GM12878 (cell line): ENCODE data around the gene MSANTD2. TPM values are rescaled to one million over a fixed set of nuclear protein-coding genes. Genes with fewer than 3 reads are reported as not detected.

ENCODE experiments used
- ATAC-seq: fragments of 200-7000 bp; cut with Tn5 transposase; 3 replicates; pipeline ENCODE4 v1.9.1; 2020; ENCODE audit warnings: mild to moderate bottlenecking, moderate library complexity
- BruUV-seq: library from RNA; stranded (reverse); fragments of 400-500 nt; replicated peaks from 2 replicates; lab custom pipeline; 2021; lab: Mats Ljungman, UMichigan
- CTCF ChIA-PET: fragments of 300-600 bp; sonication (Branson Sonifier 250); formaldehyde crosslinking; extraction: SDS; loops from one replicate; lab custom pipeline; 2021; ENCODE audit warnings: inconsistent platforms; lab: Yijun Ruan, JAX
- POLR2A ChIA-PET: fragments of 350-600 bp; formaldehyde crosslinking; extraction: SDS; loops from one replicate; lab custom pipeline; 2021; ENCODE audit warnings: inconsistent platforms; lab: Charles Lee
- RAD21 ChIA-PET: fragments of 300-600 bp; sonication (Branson Sonifier 250); formaldehyde crosslinking; loops from one replicate; lab custom pipeline; 2023; ENCODE audit warnings: antibody characterized with exemption; ENCODE audit not compliant: unreplicated experiment; lab: Charles Lee
- SMC1A ChIA-PET: fragments of 300-600 bp; sonication (Branson Sonifier 250); formaldehyde crosslinking; loops from one replicate; lab custom pipeline; 2023; ENCODE audit not compliant: unreplicated experiment, uncharacterized antibody; lab: Charles Lee
- DNase-seq: peaks from one replicate; pipeline ENCODE4 v3.0.0-alpha.2; 2011; ENCODE audit warnings: low read depth, low spot score
- FAIRE-seq: peaks from 3 replicates; lab custom pipeline; 2011; peaks lifted over from hg19 to GRCh38; lab: Jason Lieb, UNC
- H2AFZ ChIP-seq: 2 replicates; pipeline ENCODE4 v1.6.0; 2011; ENCODE audit warnings: low read depth, low read length, control low read depth; ENCODE audit not compliant: control insufficient read depth
- H3K27ac ChIP-seq: 2 replicates; pipeline ENCODE4 v1.5.1; 2011; ENCODE audit warnings: control low read depth; ENCODE audit not compliant: control insufficient read depth, insufficient read depth
- H3K27me3 ChIP-seq, 2 experiments: replicated peaks in 1 of 2; 2 replicates each; pipeline versions ENCODE4 v1.6.0 to v1.6.1; 2011; ENCODE audit warnings: low read length in 1 of 2; ENCODE audit not compliant: control insufficient read depth in 2 of 2, insufficient read depth in 2 of 2
- H3K36me3 ChIP-seq, 2 experiments: 2 replicates each; pipeline ENCODE4 v1.5.1; 2011; ENCODE audit warnings: low read length in 1 of 2; ENCODE audit not compliant: control insufficient read depth in 2 of 2, insufficient read depth in 2 of 2
- H3K4me1 ChIP-seq: 2 replicates; pipeline ENCODE4 v1.6.1; 2011; ENCODE audit warnings: mild to moderate bottlenecking, low read length, moderate library complexity, mixed read lengths; ENCODE audit not compliant: control insufficient read depth, insufficient read depth
- H3K4me2 ChIP-seq: 2 replicates; pipeline ENCODE4 v1.6.0; 2011; ENCODE audit warnings: control low read depth; ENCODE audit not compliant: control insufficient read depth, insufficient read depth
- H3K4me3 ChIP-seq: fragments of 200-600 bp; sonication (generic); 2 replicates; pipeline ENCODE4 v1.5.1; 2016
- H3K79me2 ChIP-seq: 2 replicates; pipeline ENCODE4 v1.6.0; 2011; ENCODE audit warnings: low read length; ENCODE audit not compliant: control insufficient read depth, insufficient read depth
- H3K9ac ChIP-seq: 2 replicates; pipeline ENCODE4 v1.8.0; 2011; ENCODE audit warnings: low read length, control low read depth, mixed read lengths; ENCODE audit not compliant: control insufficient read depth, insufficient read depth
- H3K9me3 ChIP-seq: replicated peaks from 3 replicates; pipeline ENCODE4 v1.5.1; 2011; ENCODE audit warnings: mild to moderate bottlenecking, low read length; ENCODE audit not compliant: control insufficient read depth, insufficient read depth
- H4K20me1 ChIP-seq: 2 replicates; pipeline ENCODE4 v1.6.0; 2011; ENCODE audit not compliant: control insufficient read depth, insufficient read depth
- BMI1 ChIP-seq: fragments of 450-650 bp; IDR thresholded peaks from 2 replicates; pipeline ENCODE4 v1.6.1; 2016; ENCODE audit warnings: mild to moderate bottlenecking, moderate library complexity, borderline replicate concordance
- EED ChIP-seq: sonication (generic); IDR thresholded peaks from 2 replicates; pipeline ENCODE4 v1.6.1; 2016; ENCODE audit warnings: antibody characterized with exemption, low read depth
- HDAC6 ChIP-seq: fragments of 200-600 bp; sonication (generic); IDR thresholded peaks from one replicate; pipeline ENCODE4 v1.8.0; 2017; ENCODE audit warnings: antibody characterized with exemption; ENCODE audit not compliant: unreplicated experiment
- IKZF2 ChIP-seq, 2 experiments: fragments of 450-650 bp; IDR thresholded peaks; 2 replicates each; pipeline ENCODE4 v1.6.1; 2017; ENCODE audit warnings: mild to moderate bottlenecking in 2 of 2, moderate library complexity in 2 of 2
- LARP7 ChIP-seq: fragments of 450-650 bp; IDR thresholded peaks from 2 replicates; pipeline ENCODE4 v1.6.1; 2017; ENCODE audit warnings: mild to moderate bottlenecking
- MXI1 ChIP-seq: fragments of 150-350 bp; IDR thresholded peaks from 2 replicates; pipeline ENCODE4 v1.6.1; 2011; ENCODE audit warnings: low read depth, mild to moderate bottlenecking, inconsistent platforms, low read length, improper control_type of control experiment
- MYC ChIP-seq: IDR thresholded peaks from 2 replicates; pipeline ENCODE4 v1.6.1; 2011; ENCODE audit warnings: mild to moderate bottlenecking, low read length, moderate library complexity, inconsistent platforms; ENCODE audit not compliant: insufficient read depth, insufficient replicate concordance, insufficient read length, severe bottlenecking
- NKRF ChIP-seq: fragments of 450-650 bp; conservative IDR thresholded peaks from 2 replicates; pipeline ENCODE4 v1.6.1; 2017; ENCODE audit warnings: mild to moderate bottlenecking, moderate library complexity
- SPI1 ChIP-seq: IDR thresholded peaks from 2 replicates; pipeline ENCODE4 v1.6.1; 2011; ENCODE audit warnings: low read depth, mild to moderate bottlenecking, low read length, moderate library complexity, borderline replicate concordance; ENCODE audit not compliant: insufficient read depth
- SREBF2 ChIP-seq: IDR thresholded peaks from 2 replicates; pipeline ENCODE4 v1.6.1; 2012; ENCODE audit warnings: mild to moderate bottlenecking, low read length
- TAF1 ChIP-seq: IDR thresholded peaks from 2 replicates; pipeline ENCODE4 v1.6.1; 2011; ENCODE audit warnings: mild to moderate bottlenecking, low read depth, low read length, borderline replicate concordance
- TBL1XR1 ChIP-seq: IDR thresholded peaks from 2 replicates; pipeline ENCODE4 v1.6.1; 2012; ENCODE audit warnings: low read depth, low read length, improper control_type of control experiment
- YY1 ChIP-seq: IDR thresholded peaks from 2 replicates; pipeline ENCODE4 v1.6.1; 2011; ENCODE audit warnings: low read depth, mild to moderate bottlenecking, low read length
- WGBS: methylation state at CpG from one replicate; pipeline ENCODE4 v1.1.6; 2016; ENCODE audit warnings: low lambda C conversion rate; ENCODE audit not compliant: insufficient replicate concordance, insufficient coverage; ENCODE audit errors: missing lambda C conversion rate; 5-methylcytosine and 5-hydroxymethylcytosine counted together
- in situ Hi-C: fragments of 300-500 bp; cut with MboI; formaldehyde crosslinking; loops from 9 replicates; pipeline ENCODE4 v1.14.3; 2018; ENCODE audit warnings: mixed read lengths
- intact Hi-C: fragments of 100-400 bp; cut with micrococcal nuclease; formaldehyde crosslinking; loops from one replicate; pipeline ENCODE4 v1.14.2; 2022; ENCODE audit not compliant: unreplicated experiment
- polyA plus RNA-seq, 11 experiments: library from polyadenylated mRNA; depleted of rRNA in 4 of 11; unstranded in 6 of 11; stranded (reverse) in 5 of 11; fragments of >200 nt; fragmentation: Nextera tagmentation in 4 of 11; fragmentation: Illumina TruSeq in 1 of 11; extraction: Ambion mirVana in 4 of 11; extraction: Trizol in 1 of 11; gene quantifications; 1 replicate in 1 of 11; 2 replicates in 10 of 11; pipeline versions ENCODE4 v1.2.1 to v1.2.3, GENCODE V29; 2011 to 2016; ENCODE audit warnings: inconsistent platforms in 2 of 11, missing spikeins in 2 of 11, low read depth in 1 of 11
- total RNA-seq, 4 experiments: library from RNA; depleted of rRNA in 3 of 4; stranded (reverse); fragments of >200 nt in 3 of 4; fragmentation: Illumina TruSeq in 1 of 4; extraction: Trizol in 1 of 4; gene quantifications; 2 replicates each; pipeline versions ENCODE4 v1.2.1 to v1.2.3, GENCODE V29; 2013 to 2021
- TF ChIP-seq, protein P1 (sequence below): fragments of 450-650 bp; formaldehyde crosslinking; IDR thresholded peaks from 2 replicates; pipeline ENCODE4 v1.4.0; 2022; ENCODE audit warnings: mild to moderate bottlenecking, moderate library complexity

Gene MSANTD2
- total and polyA plus RNA-seq, 10 of the 15 experiments (the other 5 are each of a cell fraction or from before 2014, with no cell fraction given): 3.0 to 12.4 (median 8.0) TPM

DNA sequence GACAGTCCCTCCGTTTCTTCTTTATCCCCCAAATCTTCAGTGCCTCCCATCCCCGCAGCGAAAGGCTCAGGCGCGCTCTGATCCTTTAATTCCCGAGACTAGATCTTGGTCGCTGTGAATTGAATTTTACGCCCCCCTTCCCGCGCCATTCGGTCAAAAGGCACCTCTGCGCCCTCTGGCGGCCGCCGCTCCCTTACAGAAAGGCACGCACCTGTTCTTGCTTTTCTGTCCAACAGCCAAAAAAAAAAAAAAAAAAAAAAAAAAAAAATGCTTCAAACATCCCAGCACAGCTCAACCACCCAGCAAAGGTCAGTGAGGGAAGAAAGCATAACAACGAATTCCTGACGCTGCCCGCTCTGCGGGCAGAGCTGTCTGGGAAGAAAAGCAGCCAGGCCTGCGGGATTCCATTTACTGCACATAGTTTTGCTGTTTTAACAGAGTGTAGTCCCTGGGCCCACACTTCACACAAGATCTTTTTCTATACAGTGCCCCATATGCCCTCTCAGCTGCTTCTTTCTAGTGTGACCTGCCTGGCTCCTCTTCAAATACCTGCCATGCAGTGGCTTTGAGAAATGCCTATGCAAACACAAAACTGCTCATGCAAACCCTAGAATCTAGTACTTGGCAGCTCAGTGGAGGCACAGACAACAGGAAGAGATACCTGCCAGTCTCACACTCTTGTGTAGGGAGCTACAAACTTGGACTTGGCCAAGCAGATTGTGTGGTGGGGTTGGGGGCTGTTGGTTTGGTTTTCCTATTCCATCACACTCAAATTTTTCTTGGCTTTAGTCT lies 36.9 kb downstream of the MSANTD2 start (continued):
- TF ChIP-seq SPI1 (no peak), LARP7 (no peak), TAF1 (no peak), TBL1XR1 (0 out of 2 replicates have a peak, but pooled peaks have one; percentile 20)
- TF ChIP-seq, protein P1, sequence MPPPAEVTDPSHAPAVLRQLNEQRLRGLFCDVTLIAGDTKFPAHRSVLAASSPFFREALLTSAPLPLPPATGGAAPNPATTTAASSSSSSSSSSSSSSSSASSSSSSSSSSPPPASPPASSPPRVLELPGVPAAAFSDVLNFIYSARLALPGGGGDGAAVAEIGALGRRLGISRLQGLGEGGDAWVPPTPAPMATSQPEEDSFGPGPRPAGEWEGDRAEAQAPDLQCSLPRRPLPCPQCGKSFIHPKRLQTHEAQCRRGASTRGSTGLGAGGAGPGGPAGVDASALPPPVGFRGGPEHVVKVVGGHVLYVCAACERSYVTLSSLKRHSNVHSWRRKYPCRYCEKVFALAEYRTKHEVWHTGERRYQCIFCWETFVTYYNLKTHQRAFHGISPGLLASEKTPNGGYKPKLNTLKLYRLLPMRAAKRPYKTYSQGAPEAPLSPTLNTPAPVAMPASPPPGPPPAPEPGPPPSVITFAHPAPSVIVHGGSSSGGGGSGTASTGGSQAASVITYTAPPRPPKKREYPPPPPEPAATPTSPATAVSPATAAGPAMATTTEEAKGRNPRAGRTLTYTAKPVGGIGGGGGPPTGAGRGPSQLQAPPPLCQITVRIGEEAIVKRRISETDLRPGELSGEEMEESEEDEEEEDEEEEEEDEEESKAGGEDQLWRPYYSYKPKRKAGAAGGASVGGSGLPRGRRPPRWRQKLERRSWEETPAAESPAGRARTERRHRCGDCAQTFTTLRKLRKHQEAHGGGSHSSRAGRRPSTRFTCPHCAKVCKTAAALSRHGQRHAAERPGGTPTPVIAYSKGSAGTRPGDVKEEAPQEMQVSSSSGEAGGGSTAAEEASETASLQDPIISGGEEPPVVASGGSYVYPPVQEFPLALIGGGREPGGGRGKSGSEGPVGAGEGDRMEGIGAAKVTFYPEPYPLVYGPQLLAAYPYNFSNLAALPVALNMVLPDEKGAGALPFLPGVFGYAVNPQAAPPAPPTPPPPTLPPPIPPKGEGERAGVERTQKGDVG (CRISPR knock-in tag): no peak

- peaks cover 0 to 2% of the 10 kb centered on the region in 2 experiments; a peak in 1 of 4 replicates for H3K36me3 ChIP-seq
- H3K79me2 ChIP-seq: peaks cover 43% of the 10 kb centered on the region
- in situ Hi-C loops (loop anchor here (5.0 kb wide), 1 partner anchor 90 kb away; the partner anchor contains the start of genes SIAE and SPA17), intact Hi-C loops (loop anchor here (1.0 to 2.0 kb wide), 4 partner anchors 36 to 118 kb away; no protein-coding TSS in a partner anchor)
- H3K27me3 ChIP-seq: no peaks in the 10 kb centered on the region
- ChIA-PET CTCF (interaction anchor here (0.7 to 16.3 kb wide), 15 partner anchors 11 to 310 kb away, joined by 3 to 272 read pairs (median 8); partner anchors contain the start of genes MSANTD2, NRGN, SIAE and SPA17), RAD21 (interaction anchor here (0.7 to 5.8 kb wide), 10 partner anchors 9 to 118 kb away, joined by 3 to 67 read pairs (median 9); partner anchors contain the start of gene MSANTD2), SMC1A (interaction anchor here (0.6 to 8.8 kb wide), 15 partner anchors 15 to 120 kb away, joined by 3 to 93 read pairs (median 4); partner anchors contain the start of genes SIAE and SPA17), POLR2A (interaction anchor here (0.9 to 2.3 kb wide), 5 partner anchors 16 to 92 kb away, joined by 3 to 12 read pairs (median 7); no protein-coding TSS in a partner anchor)
- DNase-seq: no peak
- no TSS peak for BruUV-seq
- peak; percentile 7 for ATAC-seq
- peak overlapping the region; percentile 64 for H3K9ac ChIP-seq
- FAIRE-seq: no peak
- no peaks in the 10 kb centered on the region for H3K9me3 ChIP-seq
- peak overlapping the region; percentile 70 for H2AFZ ChIP-seq
- H3K4me1 ChIP-seq: peaks cover 18% of the 10 kb centered on the region
- 1% methylated on average over 36 of the region's 45 CpGs for WGBS
- H3K27ac ChIP-seq: peak overlapping the region; percentile 63
- no peaks in the 10 kb centered on the region for H4K20me1 ChIP-seq
- peak overlapping the region; percentile 98 for H3K4me2 ChIP-seq
- peak overlapping the region; percentile 83 for H3K4me3 ChIP-seq
- peak; percentile 52; the same call in 1 of the 2 replicates for TF ChIP-seq NKRF
- TF ChIP-seq MXI1: peak; percentile 22
- no peak for TF ChIP-seq HDAC6
- peak; percentile 63 for TF ChIP-seq LARP7
- no peak for TF ChIP-seq MYC
- no peak for TF ChIP-seq SREBF2
- no peak for TF ChIP-seq BMI1
- TF ChIP-seq YY1: no peak
- peak; percentile 77 for TF ChIP-seq EED
- TF ChIP-seq IKZF2 (IDR thresholded peaks at IDR 0.05): peak in 1 of 2 experiments; percentile 51; a peak in 1 of 4 replicates
These were observed 37.5 kb downstream of the MSANTD2 start for GRCh38 chr11:124762624-124763155.
